ENCODE results near the gene NKX2-4.
"Not testable (repeated sequence)": the region's sequence is repeated elsewhere in the genome, so short reads cannot be mapped to it uniquely, and the experiment has no call there.

NKX2-4 gene

GRCh38 chr20:21419147-21419546 lies 21.8 kb upstream of the NKX2-4 start:
- H3K9ac ChIP-seq (ENCODE audit: low read length); H3K4me3 ChIP-seq (ENCODE audit: low read depth in 1 of 2, low read length in 2 of 2); H3K9me3 ChIP-seq (ENCODE audit: low read length); H3K4me1 ChIP-seq (ENCODE audit: insufficient read depth, low read length); H3K27me3 ChIP-seq (ENCODE audit: control insufficient read depth in 1 of 2, insufficient read depth in 2 of 2, low read length in 2 of 2); H3K27ac ChIP-seq (ENCODE audit: low read depth, low read length); H3K36me3 ChIP-seq (ENCODE audit: insufficient read depth, low read length): not testable (repeated sequence)

DNA sequence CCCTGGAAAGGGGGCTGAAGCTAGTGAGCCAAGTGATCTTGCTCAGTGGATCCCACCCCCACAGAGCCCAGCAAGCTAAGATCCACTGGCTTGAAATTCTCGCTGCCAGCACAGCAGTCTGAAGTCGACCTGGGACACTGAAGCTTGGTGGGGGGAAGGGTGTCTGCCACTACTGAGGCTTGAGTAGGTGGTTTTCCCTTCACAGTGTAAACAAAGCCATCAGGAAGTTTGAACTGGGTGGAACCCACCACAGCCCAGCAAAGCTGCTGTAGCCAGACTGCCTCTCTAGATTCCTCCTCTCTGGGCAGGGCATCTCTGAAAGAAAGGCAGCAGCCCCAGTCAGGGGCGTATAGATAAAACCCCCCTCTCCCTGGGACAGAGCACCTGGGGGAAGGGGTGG lies 16.7 kb upstream of the NKX2-4 start:
- H3K27ac ChIP-seq (ENCODE audit: low read depth, low read length); H3K36me3 ChIP-seq (ENCODE audit: insufficient read depth, low read length); H3K9ac ChIP-seq (ENCODE audit: low read length); H3K4me1 ChIP-seq (ENCODE audit: insufficient read depth, low read length); H3K4me3 ChIP-seq (ENCODE audit: low read depth in 1 of 2, low read length in 2 of 2); H3K27me3 ChIP-seq (ENCODE audit: control insufficient read depth in 1 of 2, insufficient read depth in 2 of 2, low read length in 2 of 2); H3K9me3 ChIP-seq (ENCODE audit: low read length): not testable (repeated sequence)

GRCh38 chr20:21411725-21412124 lies 14.4 kb upstream of the NKX2-4 start:
- H3K4me3 ChIP-seq (ENCODE audit: low read depth in 1 of 2, low read length in 2 of 2), result no peak overlapping the region
- no peaks in the 10 kb centered on the region for H3K27me3 ChIP-seq (ENCODE audit: control insufficient read depth in 1 of 2, insufficient read depth in 2 of 2, low read length in 2 of 2)
- no peak overlapping the region for H3K27ac ChIP-seq (ENCODE audit: low read depth, low read length)
- H3K9me3 ChIP-seq (ENCODE audit: low read length), result no peaks in the 10 kb centered on the region
- no peak overlapping the region for H3K9ac ChIP-seq (ENCODE audit: low read length)
- H3K36me3 ChIP-seq (ENCODE audit: insufficient read depth, low read length), result no peaks in the 10 kb centered on the region
- H3K4me1 ChIP-seq (ENCODE audit: insufficient read depth, low read length), result no peaks in the 10 kb centered on the region

GRCh38 chr20:21399005-21399475 lies 1.7 kb upstream of the NKX2-4 start:
- peaks cover 12% of the 10 kb centered on the region for H3K9me3 ChIP-seq (ENCODE audit: low read length)
- H3K4me3 ChIP-seq (ENCODE audit: low read depth in 1 of 2, low read length in 2 of 2), result no peak overlapping the region
- H3K27ac ChIP-seq (ENCODE audit: low read depth, low read length), result no peak overlapping the region
- peaks cover 54 to 61% of the 10 kb centered on the region in 2 donors for H3K27me3 ChIP-seq (ENCODE audit: control insufficient read depth in 1 of 2, insufficient read depth in 2 of 2, low read length in 2 of 2)
- no peaks in the 10 kb centered on the region for H3K36me3 ChIP-seq (ENCODE audit: insufficient read depth, low read length)
- no peak overlapping the region for H3K9ac ChIP-seq (ENCODE audit: low read length)
- no peaks in the 10 kb centered on the region for H3K4me1 ChIP-seq (ENCODE audit: insufficient read depth, low read length)

DNA sequence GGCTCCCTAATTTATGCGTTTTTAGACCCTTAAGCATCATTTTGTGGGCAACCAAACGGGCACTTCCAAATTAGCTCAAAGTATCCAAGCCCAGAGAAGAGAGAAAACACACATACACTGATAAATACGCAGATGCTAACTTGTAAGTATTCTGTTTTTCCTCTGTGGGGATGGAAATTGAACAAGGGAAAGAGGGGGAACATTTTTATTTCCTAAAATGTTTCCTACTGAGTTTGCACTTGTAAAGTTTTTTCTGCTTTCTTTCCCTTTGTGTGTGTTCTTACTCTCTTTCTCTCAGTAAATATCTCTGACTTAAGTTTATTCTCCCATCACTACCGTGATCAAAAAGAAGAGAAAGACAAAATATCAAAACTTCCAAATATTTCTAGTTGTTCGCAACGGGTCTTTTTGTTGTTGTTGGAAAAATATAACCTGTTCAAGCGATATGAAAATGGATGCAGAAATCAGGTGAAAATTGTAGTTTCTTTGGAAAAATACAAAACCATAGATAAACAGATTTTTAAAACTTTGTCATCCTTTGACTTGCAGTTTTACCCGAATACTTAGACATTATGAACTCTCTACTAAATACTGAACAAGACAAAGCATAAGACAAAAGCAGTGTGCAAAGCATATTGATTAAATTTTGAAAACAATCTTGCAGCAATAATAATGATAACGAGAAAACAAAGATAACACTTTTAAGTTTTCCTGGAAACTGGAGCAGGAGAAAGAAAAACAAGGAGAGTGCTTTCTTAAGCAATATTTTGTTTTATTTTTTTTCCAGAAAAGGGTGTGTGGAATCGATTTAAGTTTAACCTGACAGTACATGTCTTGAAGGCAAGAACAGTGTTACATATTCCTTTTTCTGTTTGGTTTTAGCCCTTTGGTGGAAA lies 1.0 kb upstream of the NKX2-4 start:
- peaks cover 61 to 68% of the 10 kb centered on the region in 2 donors for H3K27me3 ChIP-seq (ENCODE audit: control insufficient read depth in 1 of 2, insufficient read depth in 2 of 2, low read length in 2 of 2)
- H3K9ac ChIP-seq (ENCODE audit: low read length), result no peak overlapping the region
- H3K4me3 ChIP-seq (ENCODE audit: low read depth in 1 of 2, low read length in 2 of 2), result no peak overlapping the region
- no peaks in the 10 kb centered on the region for H3K4me1 ChIP-seq (ENCODE audit: insufficient read depth, low read length)
- peaks cover 16% of the 10 kb centered on the region for H3K9me3 ChIP-seq (ENCODE audit: low read length)
- no peaks in the 10 kb centered on the region for H3K36me3 ChIP-seq (ENCODE audit: insufficient read depth, low read length)
- no peak overlapping the region for H3K27ac ChIP-seq (ENCODE audit: low read depth, low read length)

DNA sequence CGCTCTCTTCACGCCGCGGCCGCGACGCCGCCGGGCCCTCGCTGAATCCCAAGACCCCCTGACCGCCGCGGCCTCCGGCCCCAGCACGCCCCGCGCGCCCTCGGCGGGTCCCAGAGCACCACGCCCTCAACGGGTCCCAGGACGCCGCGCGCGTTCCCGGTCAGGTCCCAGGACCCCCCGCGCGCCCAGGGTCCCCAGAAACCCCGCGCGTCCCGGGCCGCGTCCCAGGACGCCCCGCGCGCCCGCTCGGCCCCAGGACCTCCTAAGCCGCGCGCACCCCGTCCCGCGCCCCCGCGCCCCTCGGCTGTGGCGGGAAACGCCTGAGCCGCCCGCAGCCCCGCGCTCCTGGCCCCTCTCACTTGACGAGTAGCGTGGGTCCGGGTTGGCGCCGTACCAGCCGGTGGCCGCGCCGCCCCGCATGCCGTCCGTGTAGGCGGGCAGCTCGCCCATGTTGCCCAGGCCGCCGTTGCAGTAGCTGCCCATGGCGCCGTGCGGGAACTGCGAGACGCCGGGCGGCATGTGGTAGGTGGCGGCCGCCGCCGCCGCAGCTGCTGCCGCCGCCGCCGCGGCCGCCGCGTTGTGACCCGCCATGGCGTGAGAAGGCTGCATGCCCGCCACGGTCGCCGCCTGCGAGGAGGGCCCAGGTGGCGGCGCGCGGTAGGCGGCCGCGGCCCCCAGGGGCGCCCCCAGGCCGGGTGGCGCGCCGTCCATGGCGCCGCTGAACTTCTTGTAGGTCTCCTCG lies 556 bp downstream of the NKX2-4 start:
- no peak overlapping the region for H3K9ac ChIP-seq (ENCODE audit: low read length)
- peaks cover 77 to 81% of the 10 kb centered on the region in 2 donors for H3K27me3 ChIP-seq (ENCODE audit: control insufficient read depth in 1 of 2, insufficient read depth in 2 of 2, low read length in 2 of 2)
- H3K36me3 ChIP-seq (ENCODE audit: insufficient read depth, low read length), result no peaks in the 10 kb centered on the region
- H3K4me1 ChIP-seq (ENCODE audit: insufficient read depth, low read length), result no peaks in the 10 kb centered on the region
- H3K4me3 ChIP-seq (ENCODE audit: low read depth in 1 of 2, low read length in 2 of 2), result no peak overlapping the region
- H3K27ac ChIP-seq (ENCODE audit: low read depth, low read length), result no peak overlapping the region
- peaks cover 24% of the 10 kb centered on the region for H3K9me3 ChIP-seq (ENCODE audit: low read length)

- no peaks in the 10 kb centered on the region for H3K4me1 ChIP-seq (ENCODE audit: insufficient read depth, low read length)
Measured at GRCh38 chr20:21395666-21396598, 1.4 kb downstream of the NKX2-4 start.

GRCh38 chr20:21395051-21395665 lies 2.2 kb downstream of the NKX2-4 start:
- peaks cover 66 to 86% of the 10 kb centered on the region in 2 donors for H3K27me3 ChIP-seq (ENCODE audit: control insufficient read depth in 1 of 2, insufficient read depth in 2 of 2, low read length in 2 of 2)
- H3K9ac ChIP-seq (ENCODE audit: low read length), result no peak overlapping the region
- no peaks in the 10 kb centered on the region for H3K4me1 ChIP-seq (ENCODE audit: insufficient read depth, low read length)
- H3K27ac ChIP-seq (ENCODE audit: low read depth, low read length), result no peak overlapping the region
- H3K9me3 ChIP-seq (ENCODE audit: low read length), result peaks cover 24% of the 10 kb centered on the region
- H3K36me3 ChIP-seq (ENCODE audit: insufficient read depth, low read length), result peaks cover 4% of the 10 kb centered on the region
- no peak overlapping the region for H3K4me3 ChIP-seq (ENCODE audit: low read depth in 1 of 2, low read length in 2 of 2)

More at GRCh38 chr20:21395666-21396598, 1.4 kb downstream of the NKX2-4 start:
- H3K9ac ChIP-seq (ENCODE audit: low read length), result no peak overlapping the region
- H3K27ac ChIP-seq (ENCODE audit: low read depth, low read length), result no peak overlapping the region
- no peaks in the 10 kb centered on the region for H3K36me3 ChIP-seq (ENCODE audit: insufficient read depth, low read length)
- H3K9me3 ChIP-seq (ENCODE audit: low read length), result peaks cover 24% of the 10 kb centered on the region
- no peak overlapping the region for H3K4me3 ChIP-seq (ENCODE audit: low read depth in 1 of 2, low read length in 2 of 2)
- peaks cover 72 to 87% of the 10 kb centered on the region in 2 donors for H3K27me3 ChIP-seq (ENCODE audit: control insufficient read depth in 1 of 2, insufficient read depth in 2 of 2, low read length in 2 of 2)

GRCh38 chr20:21394551-21394950 lies 2.8 kb downstream of the NKX2-4 start:
- no peak overlapping the region for H3K4me3 ChIP-seq (ENCODE audit: low read depth in 1 of 2, low read length in 2 of 2)
- H3K27me3 ChIP-seq (ENCODE audit: control insufficient read depth in 1 of 2, insufficient read depth in 2 of 2, low read length in 2 of 2), result peaks cover 66 to 80% of the 10 kb centered on the region in 2 donors
- H3K36me3 ChIP-seq (ENCODE audit: insufficient read depth, low read length), result peaks cover 6% of the 10 kb centered on the region
- peaks cover 24% of the 10 kb centered on the region for H3K9me3 ChIP-seq (ENCODE audit: low read length)
- no peaks in the 10 kb centered on the region for H3K4me1 ChIP-seq (ENCODE audit: insufficient read depth, low read length)
- H3K27ac ChIP-seq (ENCODE audit: low read depth, low read length), result no peak overlapping the region
- H3K9ac ChIP-seq (ENCODE audit: low read length), result no peak overlapping the region

GRCh38 chr20:21393816-21394519 lies 3.4 kb downstream of the NKX2-4 start:
- no peaks in the 10 kb centered on the region for H3K4me1 ChIP-seq (ENCODE audit: insufficient read depth, low read length)
- no peak overlapping the region for H3K4me3 ChIP-seq (ENCODE audit: low read depth in 1 of 2, low read length in 2 of 2)
- H3K27me3 ChIP-seq (ENCODE audit: control insufficient read depth in 1 of 2, insufficient read depth in 2 of 2, low read length in 2 of 2), result peaks cover 63 to 74% of the 10 kb centered on the region in 2 donors
- H3K9me3 ChIP-seq (ENCODE audit: low read length), result peaks cover 24% of the 10 kb centered on the region
- H3K27ac ChIP-seq (ENCODE audit: low read depth, low read length), result no peak overlapping the region
- H3K9ac ChIP-seq (ENCODE audit: low read length), result no peak overlapping the region
- H3K36me3 ChIP-seq (ENCODE audit: insufficient read depth, low read length), result peaks cover 6% of the 10 kb centered on the region
